ENCODE data around the gene LGALS14. TPM values are rescaled to one million over a fixed set of nuclear protein-coding genes. Genes with fewer than 3 reads are reported as not detected.

Gene LGALS14
- total RNA-seq, 1 donor = not detected

DNA sequence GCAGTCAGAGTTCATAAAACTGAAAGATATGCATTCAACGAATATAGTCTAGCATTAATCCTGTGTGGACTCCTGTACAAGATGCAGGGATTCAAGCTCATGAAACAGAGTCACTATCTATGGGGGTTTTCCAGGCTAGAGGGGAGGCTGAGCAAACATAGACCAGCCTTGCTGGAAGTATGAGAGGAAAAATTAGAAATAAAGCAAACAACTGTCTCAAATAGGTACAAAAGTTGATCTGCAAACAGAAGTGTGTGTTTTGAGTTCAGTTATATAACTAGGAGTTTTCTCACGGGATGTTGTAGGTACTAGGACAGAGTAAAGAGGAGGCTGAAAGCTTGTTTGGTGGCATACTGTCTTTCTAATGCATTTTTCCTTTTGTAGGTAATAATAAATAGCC, 8.5 kb upstream of the LGALS14 start:
- no peak overlapping the region for H3K4me3 ChIP-seq (ENCODE audit: low read depth, low read length)
- no peak for DNase-seq (ENCODE audit: low read depth)
- TF ChIP-seq CTCF (IDR thresholded peaks at IDR 0.05; ENCODE audit: insufficient read depth, low read depth, low read length) = no peak

DNA sequence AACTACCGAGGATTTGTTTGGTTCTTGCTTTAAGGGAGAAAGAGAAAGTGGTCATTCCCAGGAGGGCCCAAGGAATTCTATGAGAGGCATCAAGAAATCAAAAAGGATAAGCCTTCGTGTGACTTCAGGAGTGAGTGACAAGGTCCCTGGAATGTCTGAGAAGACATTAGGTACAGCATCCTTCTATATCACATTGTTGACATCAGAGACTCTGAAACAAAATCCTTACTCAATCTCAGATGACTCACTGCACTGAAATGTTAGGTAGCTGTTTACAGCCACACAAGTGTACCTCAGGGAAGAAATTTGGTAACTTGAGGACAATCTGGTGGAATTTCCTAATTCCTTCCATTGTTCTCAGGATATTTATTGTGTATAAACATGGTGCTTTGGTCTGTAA, 7.9 kb upstream of the LGALS14 start:
- no peak overlapping the region for H3K4me3 ChIP-seq (ENCODE audit: low read depth, low read length)
- DNase-seq (ENCODE audit: low read depth) = no peak
- no peak for TF ChIP-seq CTCF (IDR thresholded peaks at IDR 0.05; ENCODE audit: insufficient read depth, low read depth, low read length)

DNA sequence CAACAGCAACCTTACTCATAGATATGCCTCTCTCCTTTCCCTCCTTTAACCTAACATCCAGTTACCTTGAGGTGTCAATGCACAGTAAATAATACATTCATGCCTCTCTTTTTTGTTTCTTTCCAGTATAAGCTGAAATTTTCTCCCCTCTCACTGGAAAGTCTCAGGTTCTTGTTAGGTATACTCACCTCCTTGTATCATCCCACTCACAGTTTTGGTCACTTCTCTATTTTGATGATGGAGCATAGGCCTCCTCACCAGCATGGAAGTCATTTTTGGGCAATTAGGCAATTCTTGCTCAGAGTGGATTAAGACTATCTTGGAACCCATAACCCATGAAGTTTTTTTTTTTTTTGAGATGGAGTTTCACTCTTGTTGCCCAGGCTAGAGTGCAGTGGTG, 5.7 kb upstream of the LGALS14 start:
- TF ChIP-seq CTCF (IDR thresholded peaks at IDR 0.05; ENCODE audit: insufficient read depth, low read depth, low read length) = no peak
- no peak overlapping the region for H3K4me3 ChIP-seq (ENCODE audit: low read depth, low read length)

GRCh38 chr19:39701291-39701690, 3.0 kb upstream of the LGALS14 start:
- H3K4me3 ChIP-seq (ENCODE audit: low read depth, low read length) = no peak overlapping the region
- DNase-seq (ENCODE audit: low read depth) = no peak
- TF ChIP-seq CTCF (IDR thresholded peaks at IDR 0.05; ENCODE audit: insufficient read depth, low read depth, low read length) = no peak

More for the DNA sequence above, 5.7 kb upstream of the LGALS14 start:
- DNase-seq (ENCODE audit: low read depth) = no peak

GRCh38 chr19:39705578-39706188, 1.4 kb downstream of the LGALS14 start:
- DNase-seq (ENCODE audit: low read depth) = no peak
- TF ChIP-seq CTCF (IDR thresholded peaks at IDR 0.05; ENCODE audit: insufficient read depth, low read depth, low read length) = no peak

GRCh38 chr19:39708594-39708993, 4.3 kb downstream of the LGALS14 start:
- no peak for TF ChIP-seq CTCF (IDR thresholded peaks at IDR 0.05; ENCODE audit: insufficient read depth, low read depth, low read length)
- H3K4me3 ChIP-seq (ENCODE audit: low read depth, low read length) = no peak overlapping the region
- no peak for DNase-seq (ENCODE audit: low read depth)

More at GRCh38 chr19:39705578-39706188, 1.4 kb downstream of the LGALS14 start:
- H3K4me3 ChIP-seq (ENCODE audit: low read depth, low read length) = no peak overlapping the region
